ENCODE measurements around the gene POGZ.

POGZ gene, protein sequence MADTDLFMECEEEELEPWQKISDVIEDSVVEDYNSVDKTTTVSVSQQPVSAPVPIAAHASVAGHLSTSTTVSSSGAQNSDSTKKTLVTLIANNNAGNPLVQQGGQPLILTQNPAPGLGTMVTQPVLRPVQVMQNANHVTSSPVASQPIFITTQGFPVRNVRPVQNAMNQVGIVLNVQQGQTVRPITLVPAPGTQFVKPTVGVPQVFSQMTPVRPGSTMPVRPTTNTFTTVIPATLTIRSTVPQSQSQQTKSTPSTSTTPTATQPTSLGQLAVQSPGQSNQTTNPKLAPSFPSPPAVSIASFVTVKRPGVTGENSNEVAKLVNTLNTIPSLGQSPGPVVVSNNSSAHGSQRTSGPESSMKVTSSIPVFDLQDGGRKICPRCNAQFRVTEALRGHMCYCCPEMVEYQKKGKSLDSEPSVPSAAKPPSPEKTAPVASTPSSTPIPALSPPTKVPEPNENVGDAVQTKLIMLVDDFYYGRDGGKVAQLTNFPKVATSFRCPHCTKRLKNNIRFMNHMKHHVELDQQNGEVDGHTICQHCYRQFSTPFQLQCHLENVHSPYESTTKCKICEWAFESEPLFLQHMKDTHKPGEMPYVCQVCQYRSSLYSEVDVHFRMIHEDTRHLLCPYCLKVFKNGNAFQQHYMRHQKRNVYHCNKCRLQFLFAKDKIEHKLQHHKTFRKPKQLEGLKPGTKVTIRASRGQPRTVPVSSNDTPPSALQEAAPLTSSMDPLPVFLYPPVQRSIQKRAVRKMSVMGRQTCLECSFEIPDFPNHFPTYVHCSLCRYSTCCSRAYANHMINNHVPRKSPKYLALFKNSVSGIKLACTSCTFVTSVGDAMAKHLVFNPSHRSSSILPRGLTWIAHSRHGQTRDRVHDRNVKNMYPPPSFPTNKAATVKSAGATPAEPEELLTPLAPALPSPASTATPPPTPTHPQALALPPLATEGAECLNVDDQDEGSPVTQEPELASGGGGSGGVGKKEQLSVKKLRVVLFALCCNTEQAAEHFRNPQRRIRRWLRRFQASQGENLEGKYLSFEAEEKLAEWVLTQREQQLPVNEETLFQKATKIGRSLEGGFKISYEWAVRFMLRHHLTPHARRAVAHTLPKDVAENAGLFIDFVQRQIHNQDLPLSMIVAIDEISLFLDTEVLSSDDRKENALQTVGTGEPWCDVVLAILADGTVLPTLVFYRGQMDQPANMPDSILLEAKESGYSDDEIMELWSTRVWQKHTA (N-terminal part only)

DNA sequence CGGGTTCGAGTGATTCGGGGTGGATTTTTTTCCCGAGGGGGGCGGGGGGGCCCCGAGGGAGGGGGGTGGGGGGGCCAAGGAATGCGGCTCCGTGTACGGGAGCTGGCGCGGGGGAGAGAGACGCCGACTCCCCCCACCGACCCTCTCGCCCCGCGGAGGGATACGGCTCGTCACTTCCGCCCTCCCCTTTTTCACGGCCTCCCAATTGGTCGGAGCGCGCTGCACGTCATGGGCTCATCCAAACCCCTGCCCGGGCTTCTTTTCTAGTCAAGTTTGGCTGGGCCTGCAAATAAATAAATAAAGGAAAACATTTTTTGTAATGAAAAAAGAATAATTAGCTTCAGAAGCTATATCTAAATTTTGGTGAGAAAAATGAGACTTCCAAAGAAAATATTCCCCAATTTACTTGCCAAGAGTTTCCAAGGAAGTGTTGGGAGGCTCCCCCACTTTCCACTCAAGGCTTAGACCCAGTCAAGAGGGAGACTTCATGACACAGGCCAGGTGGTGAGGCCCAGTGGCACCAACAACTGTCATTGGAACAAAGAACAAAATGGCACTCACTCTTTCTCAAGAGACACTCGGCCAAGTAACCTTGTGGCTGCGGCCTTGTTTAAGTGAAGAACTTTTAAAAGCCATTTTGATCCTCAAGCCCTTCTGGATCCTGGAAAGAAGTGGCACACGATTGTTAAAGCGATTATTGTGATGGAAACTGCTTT, at the start of gene POGZ:
POGZ (minus strand) TSS at position 164 of the 716 bp plus-strand sequence. CDS start 17,290 bp downstream, outside the sequence.
- peak; percentile 98 for DNase-seq

DNA sequence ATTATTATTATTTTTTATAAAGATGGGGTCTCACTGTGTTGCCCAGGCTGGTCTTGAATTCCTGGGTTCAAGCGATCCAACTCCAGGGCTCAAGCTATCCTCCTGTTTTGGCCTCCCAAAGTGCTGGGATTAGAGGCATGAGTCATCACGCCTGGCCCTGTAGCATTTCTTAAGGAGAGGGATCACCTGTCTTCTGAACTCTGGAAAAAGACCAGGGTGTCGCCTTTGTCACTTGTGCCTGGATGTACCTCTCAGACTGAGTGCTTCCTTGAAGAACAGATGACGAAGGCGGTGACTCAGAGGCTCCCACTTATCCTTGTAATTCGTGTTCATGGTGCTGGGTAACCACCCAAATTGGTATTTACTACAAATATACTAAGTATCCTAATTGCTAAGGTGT, 49.5 kb upstream of the POGZ start:
- DNase-seq: peak; percentile 55

DNA sequence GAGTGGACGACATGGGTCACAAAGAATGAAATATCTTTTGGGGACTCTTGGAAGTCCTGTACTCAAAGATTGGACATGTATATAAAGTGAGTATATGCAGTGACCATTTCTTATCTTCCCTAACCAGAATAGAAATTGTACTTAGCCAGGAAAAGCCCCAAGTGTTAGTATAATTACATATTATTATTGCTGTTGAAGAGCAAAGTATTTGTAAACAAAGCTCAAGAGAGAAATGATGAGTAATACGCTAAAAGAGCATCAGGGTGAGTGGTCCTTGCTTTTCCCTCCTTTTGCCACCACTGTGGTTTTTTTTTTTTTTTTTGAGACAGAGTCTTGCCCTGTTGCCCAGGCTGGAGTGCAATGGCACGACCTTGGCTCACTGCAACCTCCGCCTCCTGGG, 45.5 kb upstream of the POGZ start:
- no peak for DNase-seq

DNA sequence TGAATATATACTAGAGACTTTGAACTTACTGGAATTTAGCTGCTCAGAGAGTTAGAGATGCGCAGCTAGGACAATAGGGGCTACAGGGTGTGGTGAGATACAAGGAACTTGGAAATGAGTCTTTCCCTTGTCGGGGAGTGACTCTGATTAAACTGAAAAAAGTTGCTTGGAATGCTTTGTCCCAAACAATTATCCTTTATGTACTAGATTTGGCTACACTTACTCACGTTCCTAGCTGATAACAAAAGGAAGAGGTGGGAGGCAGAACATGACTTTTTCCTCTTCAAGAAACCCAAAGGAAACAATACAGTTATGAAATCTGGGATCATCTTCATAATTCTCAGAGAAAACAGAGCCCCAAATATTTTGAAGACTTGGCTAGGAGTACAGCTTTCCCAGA, 45.0 kb upstream of the POGZ start:
- no peak for DNase-seq

DNA sequence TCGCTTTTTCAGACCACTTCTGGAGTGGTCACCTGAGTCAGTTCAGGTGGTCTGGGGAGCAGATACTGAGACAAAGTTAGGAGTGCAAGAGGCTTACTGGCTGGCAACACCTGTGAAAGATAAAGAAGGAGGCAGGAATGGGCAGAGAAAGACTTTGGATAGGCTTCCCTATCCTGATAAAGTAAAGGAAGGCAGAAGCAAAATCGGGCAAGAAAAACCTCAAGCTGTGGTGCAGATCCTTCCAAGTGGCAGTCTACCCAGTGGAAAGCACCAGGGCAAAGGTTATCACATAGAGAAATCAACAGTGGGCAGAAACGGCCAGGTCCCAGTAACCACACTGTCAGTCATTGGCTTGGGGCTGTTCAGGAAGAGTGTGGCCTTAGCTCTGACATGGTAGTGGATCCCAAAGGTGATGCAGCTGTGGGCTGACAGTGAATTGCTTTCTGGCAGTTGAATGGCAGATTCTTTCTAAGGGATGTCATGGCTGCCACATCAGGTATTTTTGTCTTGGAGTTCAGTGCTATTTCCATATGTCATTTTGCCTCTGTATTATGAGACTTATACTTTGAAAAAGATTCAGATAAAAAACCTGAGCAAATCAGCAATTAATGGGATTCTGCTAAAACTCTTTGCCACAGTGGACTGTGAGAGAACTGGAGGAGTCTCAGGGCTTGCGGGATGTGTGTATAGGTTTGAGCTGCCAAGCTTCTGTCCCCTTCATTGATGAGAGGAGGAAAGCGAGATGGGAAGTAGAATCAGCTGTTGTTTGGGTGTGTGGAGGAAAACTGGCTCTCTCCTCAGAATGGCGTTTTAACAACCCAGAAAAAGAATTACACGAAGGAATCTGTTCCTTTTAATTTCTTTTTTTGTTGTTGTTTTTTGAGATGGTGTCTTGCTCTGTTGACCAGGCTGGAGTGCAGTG, 43.8 kb upstream of the POGZ start:
- DNase-seq: no peak

DNA sequence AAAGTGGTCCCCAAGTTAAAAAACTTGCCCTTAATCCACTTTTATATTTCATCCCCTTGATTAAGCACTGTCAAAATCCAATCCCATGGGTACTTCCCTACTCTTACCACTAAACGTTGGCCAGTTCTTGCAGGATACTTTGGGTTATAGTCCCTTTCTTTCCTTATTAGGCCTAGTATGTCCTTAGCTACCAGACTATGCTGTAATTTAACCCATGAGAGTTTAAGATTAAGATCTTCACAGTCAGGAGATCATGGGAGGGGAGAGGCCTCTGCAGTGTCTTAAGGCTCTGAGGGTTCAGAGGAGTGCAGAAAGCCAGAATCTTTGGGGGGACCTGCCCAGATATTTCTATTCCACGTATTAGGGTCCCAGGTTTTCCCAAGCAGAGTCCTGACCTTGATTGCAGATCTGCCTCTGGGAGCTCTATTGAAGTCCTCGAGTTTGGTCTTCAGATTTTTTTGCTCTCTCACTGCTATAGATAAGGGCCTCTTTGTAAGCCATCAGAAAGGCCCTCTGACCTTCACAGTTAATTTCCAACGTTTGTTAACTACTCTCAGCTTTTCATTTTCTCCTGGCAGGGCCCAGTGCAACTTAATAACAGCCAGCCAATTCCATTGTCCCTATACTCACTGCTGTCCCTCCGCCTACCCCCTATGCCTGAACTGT, 42.9 kb upstream of the POGZ start:
- no peak for DNase-seq

DNA sequence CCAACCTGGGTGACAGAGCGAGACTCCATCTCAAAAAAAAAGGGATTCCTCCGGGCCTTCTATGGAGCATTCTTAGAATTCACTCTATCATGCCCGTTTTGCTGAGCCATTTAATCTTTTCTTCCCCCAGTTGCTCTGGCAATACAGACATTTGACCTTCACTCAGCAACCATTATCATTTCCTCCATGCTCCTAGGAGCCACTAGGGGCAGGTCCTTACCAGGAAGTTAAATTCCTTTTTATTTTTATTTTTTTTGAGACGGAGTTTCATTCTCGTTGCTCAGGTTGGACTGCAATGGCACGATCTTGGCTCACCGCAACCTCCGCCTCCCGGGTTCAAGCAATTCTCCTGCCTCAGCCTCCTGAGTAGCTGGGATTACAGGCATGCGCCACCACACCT, 42.2 kb upstream of the POGZ start:
- DNase-seq: no peak

DNA sequence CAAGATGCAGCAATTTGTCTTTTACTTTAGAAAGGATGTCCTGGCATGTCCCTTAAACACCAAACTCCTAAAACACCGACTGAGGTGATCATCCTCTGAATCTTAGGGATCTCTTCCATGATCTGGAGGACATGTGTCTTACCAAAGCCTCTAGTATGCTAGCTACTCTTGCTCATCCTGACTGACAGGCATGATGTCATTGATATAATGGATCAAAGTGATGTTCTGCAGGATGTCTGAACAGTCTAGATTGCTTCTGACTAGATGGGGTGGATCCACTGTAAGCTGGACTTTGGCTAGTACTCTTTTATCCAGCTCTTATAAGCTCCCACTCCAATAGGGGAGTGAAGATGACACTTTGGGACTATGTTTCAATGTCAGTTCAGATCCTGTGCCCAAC, 40.6 kb upstream of the POGZ start:
- DNase-seq: no peak

DNA sequence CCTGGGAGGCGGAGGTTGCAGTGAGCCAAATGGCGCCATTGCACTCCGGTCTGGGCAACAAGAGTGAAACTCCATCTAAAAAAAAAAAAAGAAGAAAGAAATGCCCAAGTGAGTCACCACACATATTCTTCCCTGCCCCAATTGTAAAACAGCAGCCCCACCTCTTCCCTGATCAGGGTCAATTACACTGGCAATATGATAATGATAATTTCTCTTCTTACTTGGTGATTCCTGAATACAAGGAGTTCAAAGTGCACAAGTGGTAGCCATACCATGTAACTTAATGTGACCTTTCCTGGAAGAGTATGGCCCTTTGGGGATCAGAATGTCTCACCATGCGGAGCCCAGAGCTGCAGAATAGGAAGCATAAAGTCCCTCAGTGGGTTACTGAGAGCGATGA, 40.1 kb upstream of the POGZ start:
- no peak for DNase-seq

DNA sequence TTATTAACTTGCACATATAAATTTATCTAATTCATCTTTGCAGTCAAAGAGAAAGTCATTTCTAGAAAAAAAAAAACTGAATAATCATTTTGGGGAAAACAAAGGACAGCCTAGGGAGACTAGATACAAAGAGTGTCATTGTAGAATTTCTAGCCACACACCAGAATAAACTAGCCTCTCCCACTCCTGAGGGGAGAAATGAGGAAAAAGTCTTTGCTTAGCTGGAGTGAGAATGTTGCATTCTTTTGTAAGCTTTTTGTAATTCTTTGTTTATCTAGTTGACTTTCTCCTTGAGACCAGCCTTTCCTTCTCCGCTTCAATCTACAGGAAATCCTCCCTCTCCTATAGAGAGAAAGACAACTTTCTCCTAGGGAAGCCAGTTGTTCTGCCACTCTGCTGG, 36.0 kb upstream of the POGZ start:
- no peak for DNase-seq

DNA sequence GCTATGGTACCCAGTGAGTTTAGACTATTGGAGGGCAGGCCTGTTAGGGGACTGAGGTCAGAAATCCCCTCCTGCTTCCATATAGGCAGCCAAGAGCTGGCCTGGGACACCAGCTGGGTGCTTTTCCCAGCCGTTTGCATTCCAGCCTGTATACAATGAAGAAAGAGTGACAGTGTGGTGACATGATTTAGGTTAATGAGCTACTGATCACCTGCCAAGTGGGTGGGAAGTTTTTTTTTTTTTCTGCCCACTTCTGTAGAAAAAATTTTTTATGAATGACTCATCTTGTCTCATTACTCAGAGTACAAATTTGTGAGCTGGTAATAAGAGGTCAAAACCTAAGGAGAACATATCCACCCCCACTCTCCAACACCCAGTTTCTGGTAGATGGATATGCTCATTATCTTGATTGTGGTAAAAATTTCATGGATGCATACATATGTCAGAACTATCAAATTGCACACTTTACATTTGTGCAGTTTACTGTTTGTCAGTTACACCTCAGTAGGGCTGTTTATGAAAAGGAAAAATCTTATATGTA, 35.5 kb upstream of the POGZ start:
- peak; percentile 23 for DNase-seq

DNA sequence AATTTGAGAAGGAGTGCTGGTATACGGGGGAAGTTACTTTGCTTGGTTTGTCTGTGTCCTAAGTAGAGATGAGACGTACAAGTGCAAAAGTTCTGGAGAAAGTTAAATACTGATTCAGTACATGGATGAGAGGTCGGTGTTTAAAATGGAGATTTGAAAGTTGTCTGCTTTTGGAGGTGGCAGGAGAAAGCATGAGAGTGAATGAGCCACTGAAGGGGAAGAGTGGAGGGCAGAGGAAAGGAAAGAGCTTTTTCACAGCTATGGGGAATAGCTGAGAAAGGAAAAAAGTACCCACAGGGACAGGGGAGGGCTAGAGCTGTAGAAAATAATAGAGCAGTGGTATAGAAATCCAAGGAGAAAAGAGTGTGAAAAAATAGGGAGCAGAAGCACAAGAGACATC, 33.7 kb upstream of the POGZ start:
- DNase-seq: no peak

DNA sequence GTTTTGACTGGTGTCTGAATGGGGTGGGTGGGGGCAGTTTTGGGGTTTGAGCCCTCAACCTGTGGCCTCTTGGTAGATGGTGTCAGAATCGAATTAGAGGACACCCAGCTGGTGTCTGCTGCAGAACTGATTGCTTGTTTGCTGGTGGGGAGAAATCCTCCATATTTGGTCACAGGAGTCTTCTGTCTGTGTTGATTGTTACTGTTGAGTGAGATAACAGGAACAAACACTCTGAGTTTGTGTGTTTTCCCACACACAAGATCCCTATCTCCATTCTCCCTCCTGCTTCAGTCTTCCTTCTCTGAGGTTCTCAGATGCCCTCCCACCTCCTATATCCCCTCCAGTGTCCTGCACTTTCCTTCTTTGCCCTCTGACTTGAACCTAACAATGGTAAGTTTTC, 32.8 kb upstream of the POGZ start:
- DNase-seq: no peak

DNA sequence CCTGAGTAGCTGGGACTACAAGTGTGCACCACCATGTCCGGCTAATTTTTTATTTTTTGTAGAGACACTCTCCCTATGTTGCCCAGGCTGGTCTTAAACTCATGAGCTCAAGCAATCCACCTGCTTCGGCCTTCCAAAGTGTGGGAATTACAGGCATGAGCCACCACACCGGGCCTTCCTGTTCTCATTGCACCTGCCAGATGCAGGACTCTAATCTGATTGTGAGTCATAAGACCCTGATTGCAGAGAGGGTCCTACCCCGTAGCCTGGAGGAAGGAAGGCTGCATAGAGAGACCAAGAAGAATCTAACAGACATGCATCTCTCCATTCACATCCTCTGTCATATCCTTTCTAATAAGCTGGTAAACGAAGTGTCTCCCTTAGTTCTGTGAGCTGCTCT, 32.3 kb upstream of the POGZ start:
- DNase-seq: peak; percentile 71

DNA sequence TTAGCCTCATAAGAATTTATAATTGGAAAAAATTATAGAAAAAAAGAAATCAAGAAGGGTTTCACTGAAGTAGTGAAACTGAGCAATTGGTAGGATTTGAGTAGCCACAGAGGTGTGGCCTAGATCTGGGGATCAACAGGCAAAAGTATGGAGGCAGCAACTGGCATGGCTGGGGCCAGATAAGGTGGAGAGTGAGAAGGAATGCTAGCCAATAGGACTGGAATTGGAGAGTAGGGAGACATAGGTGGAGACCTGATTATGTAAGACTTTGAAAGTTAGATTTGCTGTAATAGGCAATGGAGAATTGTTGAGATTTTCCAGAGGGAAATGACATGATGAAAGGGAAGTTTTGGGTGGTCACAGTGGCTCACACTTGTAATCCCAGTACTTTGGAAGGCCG, 27.3 kb upstream of the POGZ start:
- DNase-seq: no peak

DNA sequence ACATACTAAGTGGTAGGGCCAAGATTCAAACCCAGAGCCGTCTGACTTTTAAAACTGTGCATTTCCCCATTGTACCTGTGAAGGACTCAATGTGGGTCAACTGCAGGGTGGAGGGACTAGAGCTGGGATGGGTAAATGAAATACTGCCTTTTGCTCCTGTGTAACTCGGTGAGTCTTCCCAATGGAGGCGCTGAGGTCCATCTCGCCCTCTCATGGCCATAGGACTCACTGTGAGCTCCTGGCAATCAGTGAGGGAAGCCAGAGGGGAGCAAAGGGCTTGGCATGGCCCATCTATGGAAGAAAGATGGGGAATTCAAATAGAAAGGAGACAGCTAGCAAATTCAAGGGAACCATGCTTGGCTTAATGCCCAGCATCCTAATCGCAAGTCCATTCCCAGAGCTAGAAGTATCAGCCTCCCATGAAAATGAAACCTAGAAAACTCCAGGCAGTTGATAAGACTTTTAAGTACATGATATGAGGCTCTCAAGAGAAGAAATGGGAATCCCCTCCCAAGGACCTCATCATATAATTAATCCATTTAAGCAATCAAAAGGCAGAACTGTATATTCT, 26.5 kb upstream of the POGZ start:
- no peak for DNase-seq

DNA sequence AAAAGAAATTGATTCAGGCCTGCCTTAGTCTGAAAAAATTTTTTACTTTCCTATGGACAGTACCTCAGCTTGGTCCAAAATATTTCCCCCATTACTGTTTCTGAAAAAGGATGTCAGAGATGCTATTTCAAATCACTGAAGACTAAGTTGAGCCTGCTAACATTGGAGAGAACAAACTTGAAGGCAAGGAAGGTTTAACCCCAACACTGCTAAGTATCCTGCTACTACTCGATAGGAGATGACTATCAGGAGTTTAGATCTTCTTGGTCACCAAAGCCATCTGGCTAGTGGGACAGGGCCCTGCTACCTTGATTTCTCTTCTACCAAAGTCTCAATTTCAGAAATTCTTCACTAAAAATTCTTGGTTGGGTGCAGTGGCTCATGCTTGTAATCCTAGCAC, 22.7 kb upstream of the POGZ start:
- DNase-seq: no peak

DNA sequence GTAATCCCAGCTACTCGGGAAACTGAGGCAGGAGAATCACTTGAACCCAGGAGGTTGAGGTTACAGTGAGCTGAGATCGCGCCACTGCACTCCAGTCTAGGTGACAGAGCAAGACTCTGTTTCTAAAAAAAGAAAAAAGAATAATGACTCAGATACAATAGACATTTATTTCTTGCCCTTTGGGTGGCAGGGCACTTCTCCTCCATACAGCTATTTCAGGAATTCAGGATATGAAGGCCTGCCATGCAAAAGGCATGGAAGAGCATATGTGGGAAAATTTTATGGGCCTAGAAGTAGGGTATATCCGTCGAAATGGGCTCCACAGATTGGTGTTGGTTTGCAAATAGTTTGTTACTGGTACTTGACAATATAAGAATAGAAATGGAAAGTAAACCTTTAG, 20.2 kb upstream of the POGZ start:
- no peak for DNase-seq

DNA sequence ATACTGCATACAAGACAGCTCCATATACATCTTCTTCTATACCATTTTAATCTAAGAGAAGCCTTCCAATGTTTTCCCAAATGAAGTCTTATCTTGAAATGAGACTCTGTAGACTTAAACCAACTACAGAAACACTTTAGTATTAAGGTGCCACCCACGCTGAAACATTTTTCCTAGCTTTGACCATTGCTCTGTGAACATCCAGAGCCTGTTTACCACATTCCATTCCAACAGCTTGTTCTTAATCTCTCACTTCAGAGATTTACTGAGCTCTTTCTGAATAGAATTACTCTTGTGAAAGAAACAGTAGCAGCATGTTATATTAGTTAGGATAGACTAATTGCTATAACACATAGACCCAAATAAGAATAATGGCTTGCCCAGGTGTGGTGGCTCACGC, 19.6 kb upstream of the POGZ start:
- no peak for DNase-seq

DNA sequence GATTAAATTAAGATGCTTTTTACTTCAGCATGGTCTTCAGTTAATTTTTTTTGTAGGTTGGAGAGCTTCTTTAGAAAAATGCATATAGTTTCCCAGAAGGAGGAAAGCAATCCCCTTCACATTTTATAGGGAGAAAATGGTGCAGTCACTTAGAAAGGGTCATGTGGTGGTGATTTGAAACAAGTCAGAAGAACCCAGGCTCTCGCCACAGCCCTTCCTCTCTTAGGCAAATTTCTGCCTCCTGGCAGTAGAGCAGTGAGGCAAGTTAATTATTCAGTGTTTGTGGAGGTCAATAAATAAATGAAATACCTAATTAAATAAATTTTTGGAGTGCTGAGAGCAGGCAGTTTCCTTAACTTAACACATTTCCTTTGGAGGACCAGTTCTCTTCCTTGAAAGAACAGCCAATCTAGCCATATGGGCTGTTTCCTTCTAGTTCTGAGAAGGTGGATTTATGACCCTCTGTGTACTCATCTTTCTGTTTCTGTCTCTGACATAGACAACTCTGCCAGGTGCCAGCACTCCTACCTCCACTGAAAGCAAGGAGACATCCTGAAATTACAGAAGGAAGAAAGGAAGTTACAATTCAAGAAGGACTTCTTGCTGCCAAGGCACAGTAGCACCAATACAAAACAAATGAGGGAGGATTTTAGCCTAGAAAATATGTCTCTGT, 19.0 kb upstream of the POGZ start:
- no peak for DNase-seq
